Endothelial cell of umbilical vein (primary cell): ENCODE measurements around the gene ASB2. TPM values are rescaled to one million over a fixed set of nuclear protein-coding genes. Genes with fewer than 3 reads are reported as not detected.

Experiments
- BruUV-seq: library from RNA; stranded (reverse); fragments of 400-500 nt; replicated peaks from 2 replicates; lab custom pipeline; 2021; lab: Mats Ljungman, UMichigan
- CTCF ChIA-PET: fragments of 300-600, 350-600 bp; sonication (Branson Sonifier 250); formaldehyde crosslinking; loops from one replicate; lab custom pipeline; 2021; ENCODE audit warnings: antibody characterized with exemption, inconsistent platforms; lab: Charles Lee
- POLR2A ChIA-PET: fragments of 300-600, 350-600 bp; sonication (Branson Sonifier 250); formaldehyde crosslinking; loops from one replicate; lab custom pipeline; 2021; ENCODE audit warnings: antibody characterized with exemption, inconsistent platforms; lab: Charles Lee
- DNase-seq: peaks from one replicate; pipeline ENCODE4 v3.0.0-alpha.2; 2011; ENCODE audit warnings: low read depth, low spot score
- FAIRE-seq: peaks from 2 replicates; lab custom pipeline; 2011; peaks lifted over from hg19 to GRCh38; lab: Jason Lieb, UNC
- H2AFZ ChIP-seq: 2 replicates; pipeline ENCODE4 v1.6.0; 2012; ENCODE audit warnings: low read depth, low read length, control low read depth, inconsistent platforms
- H3K27ac ChIP-seq: 2 replicates; pipeline ENCODE4 v1.5.1; 2011; ENCODE audit warnings: low read depth, mild to moderate bottlenecking, control low read depth, low read length, moderate library complexity; ENCODE audit not compliant: insufficient read depth
- H3K27me3 ChIP-seq, 2 experiments: 2 replicates each; pipeline versions ENCODE4 v1.6.0 to v1.6.1; 2011; ENCODE audit warnings: low read length in 2 of 2, mixed read lengths in 1 of 2; ENCODE audit not compliant: control insufficient read depth in 2 of 2, insufficient read depth in 2 of 2
- H3K36me3 ChIP-seq, 2 experiments: 2 replicates in 1 of 2; 3 replicates in 1 of 2; pipeline ENCODE4 v1.5.1; 2011; ENCODE audit warnings: low read length in 2 of 2, mild to moderate bottlenecking in 1 of 2, moderate library complexity in 1 of 2; ENCODE audit not compliant: control insufficient read depth in 2 of 2, insufficient read depth in 2 of 2; ENCODE audit errors: extremely low read depth in 1 of 2
- H3K4me1 ChIP-seq: 3 replicates; pipeline ENCODE4 v1.5.1; 2011; ENCODE audit warnings: mild to moderate bottlenecking, low read length; ENCODE audit not compliant: control insufficient read depth, insufficient read depth; ENCODE audit errors: extremely low read depth
- H3K4me2 ChIP-seq: 2 replicates; pipeline ENCODE4 v1.6.1; 2011; ENCODE audit warnings: low read length, control low read depth, mixed read lengths; ENCODE audit not compliant: insufficient read depth
- H3K4me3 ChIP-seq, 3 experiments: fragments of 200-600 bp in 1 of 3; sonication (generic), shearing (Covaris generic) in 1 of 3; replicated peaks in 1 of 3; 2 replicates each; pipeline ENCODE4 v1.5.1; 2011 to 2016; ENCODE audit warnings: control low read depth in 3 of 3, low read length in 3 of 3, mild to moderate bottlenecking in 2 of 3, inconsistent platforms in 1 of 3, low read depth in 1 of 3, moderate library complexity in 1 of 3; ENCODE audit not compliant: insufficient read depth in 1 of 3
- H3K79me2 ChIP-seq: 2 replicates; pipeline ENCODE4 v1.6.0; 2012; ENCODE audit warnings: low read length, inconsistent platforms; ENCODE audit not compliant: control insufficient read depth, insufficient read depth
- H3K9ac ChIP-seq: replicated peaks from 2 replicates; pipeline ENCODE3; 2011; ENCODE audit warnings: low read length, control low read depth; ENCODE audit not compliant: insufficient read depth; ENCODE audit errors: extremely low read depth
- H3K9me1 ChIP-seq: replicated peaks from 3 replicates; pipeline ENCODE4 v1.6.0; 2011; ENCODE audit warnings: mild to moderate bottlenecking, low read length; ENCODE audit not compliant: control insufficient read depth, insufficient read depth; ENCODE audit errors: extremely low read depth
- H3K9me3 ChIP-seq: replicated peaks from 2 replicates; pipeline ENCODE4 v1.5.1; 2012; ENCODE audit warnings: low read length, inconsistent platforms; ENCODE audit not compliant: control insufficient read depth, insufficient read depth
- H4K20me1 ChIP-seq: replicated peaks from 2 replicates; pipeline ENCODE3; 2011; ENCODE audit warnings: mild to moderate bottlenecking, low read length; ENCODE audit not compliant: control insufficient read depth, insufficient read depth; ENCODE audit errors: extremely low read depth
- CTCF ChIP-seq, 2 donors: IDR thresholded peaks; 1 replicate in 1 of 2; 2 replicates in 1 of 2; pipeline ENCODE4 v1.5.1; 2011; ENCODE audit warnings: low read length in 2 of 2, mild to moderate bottlenecking in 2 of 2, moderate library complexity in 2 of 2, control low read depth in 1 of 2, inconsistent platforms in 1 of 2, low read depth in 1 of 2; ENCODE audit not compliant: insufficient read depth in 1 of 2; ENCODE audit errors: extremely low read depth in 1 of 2
- EZH2 ChIP-seq: IDR thresholded peaks from 2 replicates; pipeline ENCODE4 v1.6.1; 2012; ENCODE audit warnings: borderline replicate concordance, low read depth, mild to moderate bottlenecking, moderate library complexity, low read length, inconsistent platforms; ENCODE audit not compliant: severe bottlenecking
- GATA2 ChIP-seq: IDR thresholded peaks from 2 replicates; pipeline ENCODE4 v1.7.0; 2011; ENCODE audit warnings: low read depth, mild to moderate bottlenecking, moderate library complexity, mixed read lengths, low read length; ENCODE audit not compliant: insufficient read length, insufficient read depth
- MAX ChIP-seq: IDR thresholded peaks from 2 replicates; pipeline ENCODE4 v1.6.1; 2011; ENCODE audit not compliant: insufficient read depth, insufficient read length
- POLR2AphosphoS5 ChIP-seq: IDR thresholded peaks from 2 replicates; pipeline ENCODE4 v1.6.1; 2012; ENCODE audit warnings: low read depth, mild to moderate bottlenecking, control low read depth, low read length, moderate library complexity; ENCODE audit not compliant: insufficient read depth
- dilution Hi-C: fragments of 300-500 bp; cut with MboI; formaldehyde crosslinking; loops from one replicate; pipeline ENCODE4 v1.15.0; 2019; ENCODE audit warnings: low sequenced_read_pairs; ENCODE audit not compliant: extremely low pct_ligation_motif_present
- intact Hi-C: fragments of 100-400 bp; cut with micrococcal nuclease; formaldehyde crosslinking; loops from one replicate; pipeline ENCODE4 v1.10.0; 2022
- polyA plus RNA-seq, 4 experiments: library from polyadenylated mRNA; depleted of rRNA in 3 of 4; stranded (reverse) in 3 of 4; unstranded in 1 of 4; fragments of >200 nt; gene quantifications; 2 replicates each; pipeline versions ENCODE4 v1.2.1 to v1.2.3, GENCODE V29; 2011 to 2012; ENCODE audit warnings: missing spikeins in 1 of 4
- total RNA-seq: library from RNA; stranded (reverse); gene quantifications from 2 replicates; pipeline ENCODE4 v1.2.3, GENCODE V29; 2021

Gene ASB2
- total and polyA plus RNA-seq, 2 donors (not counting 3 experiments of a cell fraction or from before 2014, with no cell fraction given) = not detected

GRCh38 chr14:93964820-93965286 is 11.5 kb downstream of the ASB2 start:
- no peak for TF ChIP-seq CTCF (IDR thresholded peaks at IDR 0.05; ENCODE audit: extremely low read depth in 1 of 2, insufficient read depth in 1 of 2, low read depth in 1 of 2, low read length in 2 of 2)
- TF ChIP-seq GATA2 = no peak
- TF ChIP-seq MAX = no peak
- TF ChIP-seq POLR2AphosphoS5 = no peak
- TF ChIP-seq EZH2 = no peak
- no peak for FAIRE-seq
- Histone ChIP-seq H3K4me3 (no peak overlapping the region), H3K4me1 (no peaks in the 10 kb centered on the region), H4K20me1 (no peaks in the 10 kb centered on the region), H3K9ac (no peak overlapping the region), H3K27ac (no peak overlapping the region), H3K9me3 (no peaks in the 10 kb centered on the region), H3K9me1 (no peaks in the 10 kb centered on the region), H3K4me2 (no peak overlapping the region), H2AFZ (no peak overlapping the region), H3K27me3 (no peaks in the 10 kb centered on the region), H3K36me3 (no peaks in the 10 kb centered on the region), H3K79me2 (no peaks in the 10 kb centered on the region)
- dilution Hi-C loops (no loop called here), intact Hi-C loops (no loop called here)
- POLR2A ChIA-PET = no interaction called here
- DNase-seq = no peak
- BruUV-seq = no TSS peak
- CTCF ChIA-PET = interaction anchor here (1.1 to 4.7 kb wide), 2 partner anchors 25 to 72 kb away, joined by 3 to 27 read pairs; no protein-coding TSS in a partner anchor
